Measurements from ENCODE around the gene IL17RD. TPM values are rescaled to one million over a fixed set of nuclear protein-coding genes. Genes with fewer than 3 reads are reported as not detected.

The IL17RD gene
- total RNA-seq (2014; rRNA removed; shearing (Covaris generic)) (79.6 and 104 TPM in 2 replicates), polyA plus RNA-seq (2016; fragmentation: Nextera tagmentation; extraction: Ambion mirVana) (10.7 and 11.9 TPM in 2 replicates)
- long read RNA-seq, full-length matches to known transcripts, result 5 of 8 reads
- long read RNA-seq, partial matches to known transcripts, result 2 of 8 reads
- long read RNA-seq, other reads (novel, unspliced or antisense), result 1 of 8 reads

DNA sequence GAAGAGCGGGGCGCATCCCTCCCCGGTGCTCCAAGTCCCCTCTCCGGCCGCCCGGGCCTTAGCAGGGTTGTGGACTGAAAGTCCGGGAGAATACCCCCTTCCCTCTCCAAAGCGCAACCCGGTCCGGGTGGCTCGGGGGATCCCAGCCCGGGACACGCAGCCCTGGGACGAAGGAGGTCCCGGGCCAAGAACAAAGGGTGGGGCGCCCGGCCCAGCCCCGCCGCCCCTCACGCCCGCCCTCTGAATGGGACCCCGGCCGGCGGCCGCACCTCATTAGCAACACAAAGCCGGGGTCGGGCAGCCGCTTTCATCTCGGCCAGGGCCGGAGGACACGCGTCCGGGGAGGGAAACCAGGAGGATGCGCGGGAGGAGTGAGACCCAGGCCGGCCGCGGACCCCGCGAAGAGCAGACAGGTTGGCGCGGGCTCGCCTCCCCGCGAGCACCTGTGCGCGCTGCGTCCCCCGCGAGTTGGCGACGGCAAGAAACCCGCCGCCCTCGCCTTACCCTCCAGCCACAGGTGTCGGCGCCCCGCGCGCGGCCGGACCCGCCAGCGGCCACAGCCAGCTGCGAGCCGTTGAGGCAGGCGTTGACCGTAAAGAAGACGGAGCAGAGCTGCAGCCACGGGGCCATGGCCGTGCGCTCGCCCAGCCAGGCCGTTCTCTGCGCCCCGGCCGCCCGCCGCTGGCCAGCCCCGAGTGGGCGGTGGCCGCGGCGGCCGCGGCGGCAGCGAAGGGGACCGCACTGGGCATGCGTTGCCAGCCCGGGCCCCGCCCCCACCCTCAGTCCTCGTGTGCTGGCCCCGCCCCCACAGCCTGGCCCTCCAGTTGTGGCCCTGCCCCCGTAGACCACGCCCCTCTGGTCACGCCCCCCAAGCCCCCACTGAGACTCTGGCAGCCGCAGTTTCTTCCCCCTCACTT lies at the start of gene IL17RD:
TSS of gene IL17RD (minus strand) at position 697 of the 917 bp plus-strand sequence. CDS start at position 630, 67 bp downstream.
- peak within 1 kb of the TSS; percentile 95 for H3K4me3 Mint-ChIP-seq
- H3K36me3 ChIP-seq (ENCODE audit: insufficient read depth), result no peaks in the 10 kb centered on the region; the same call in 1 of the 2 replicates
- H3K4me2 ChIP-seq, result peak within 1 kb of the TSS; percentile 95
- H3K4me1 ChIP-seq (ENCODE audit: insufficient read depth), result peaks cover 52% of the 10 kb centered on the region
- no peak within 1 kb of the TSS for H3K27ac ChIP-seq (ENCODE audit: low read depth)
- peak within 1 kb of the TSS; percentile 81; the same call in 1 of the 2 replicates for H3K27ac Mint-ChIP-seq
- peaks cover 8% of the 10 kb centered on the region; the same call in 1 of the 2 replicates for H3F3A ChIP-seq (replicated peaks; ENCODE audit: low read depth)
- H3K36me3 Mint-ChIP-seq (ENCODE audit: low read depth), result peaks cover 9% of the 10 kb centered on the region; the same call in 2 of the 3 replicates
- DNase-seq (ENCODE audit: low spot score) (peak; percentile 96), ATAC-seq (peak; percentile 69)
- peak; percentile 56 for TF ChIP-seq POLR2AphosphoS5 (IDR thresholded peaks at IDR 0.05; ENCODE audit: low read depth)
- no peak for TF ChIP-seq JUNB (IDR thresholded peaks at IDR 0.05; ENCODE audit: unreplicated experiment)
- no peaks in the 10 kb centered on the region for H3K9me2 ChIP-seq (ENCODE audit: insufficient read depth)
- peak within 1 kb of the TSS; percentile 87 for H3K4me3 ChIP-seq
- no peak within 1 kb of the TSS for H2AFZ ChIP-seq
- peaks cover 34% of the 10 kb centered on the region for H3K79me2 ChIP-seq (replicated peaks; ENCODE audit: insufficient read depth)
- peaks cover 9% of the 10 kb centered on the region; the same call in 1 of the 2 replicates for H3K27me3 ChIP-seq (ENCODE audit: insufficient read depth)
- H4K20me1 ChIP-seq (replicated peaks; ENCODE audit: insufficient read depth), result no peaks in the 10 kb centered on the region
- H3K27me3 Mint-ChIP-seq (ENCODE audit: insufficient read depth, low read depth, poor library complexity), result peaks cover 35% of the 10 kb centered on the region
- H3K4me1 Mint-ChIP-seq, result peaks cover 72% of the 10 kb centered on the region
- H3K9me3 Mint-ChIP-seq, result no peaks in the 10 kb centered on the region; the same call in 1 of the 3 replicates

DNA sequence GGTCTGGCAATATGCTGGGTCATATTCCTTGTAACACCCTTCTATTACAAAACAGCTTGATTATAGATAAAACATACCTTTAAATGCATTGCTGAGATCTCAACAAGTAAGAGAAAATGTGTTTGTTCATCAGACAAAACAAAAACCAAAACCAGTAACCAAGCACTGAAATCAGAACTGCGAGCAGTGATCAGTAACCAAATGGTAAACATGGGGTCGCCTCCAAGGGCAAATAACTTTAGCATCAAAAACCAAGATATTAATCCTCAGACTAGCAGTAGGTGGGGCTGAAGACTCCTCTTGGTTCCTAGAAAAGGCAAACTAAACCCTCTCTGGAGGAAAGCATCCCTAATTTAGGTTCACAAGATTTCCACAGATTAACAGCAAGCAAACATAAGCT lies 41.3 kb upstream of the IL17RD start:
- no peaks in the 10 kb centered on the region for H3K36me3 Mint-ChIP-seq (ENCODE audit: low read depth)

DNA sequence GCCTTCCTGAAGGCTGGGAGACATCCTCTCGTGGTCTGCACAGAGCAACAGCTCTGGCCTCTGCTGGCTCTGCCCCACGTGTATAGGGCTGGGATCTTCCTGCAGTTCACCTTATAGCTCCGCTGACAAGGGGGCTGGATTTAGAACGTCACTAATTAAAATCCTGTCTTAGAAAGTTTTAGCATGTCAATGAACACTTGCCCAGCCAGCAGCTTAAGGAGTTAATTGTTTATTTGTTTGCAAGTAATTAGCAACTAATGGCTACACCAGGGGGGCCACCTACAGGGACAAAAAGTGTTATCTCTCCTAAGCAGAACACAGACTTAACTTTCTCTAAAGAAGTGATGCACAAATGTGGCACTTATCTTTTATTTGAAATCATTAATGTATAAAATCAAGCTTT lies 34.7 kb upstream of the IL17RD start, which contains the start of gene HESX1:
TSS of gene HESX1 (minus strand) at position 84 of the 403 bp plus-strand sequence. CDS start at position 24, 60 bp downstream.
- Histone ChIP-seq H3K4me2 (peak within 1 kb of the TSS; percentile 65), H3K4me1 (ENCODE audit: insufficient read depth) (peaks cover 42% of the 10 kb centered on the region)
- DNase-seq (ENCODE audit: low spot score), result peak; percentile 95
- TF ChIP-seq, protein P1, sequence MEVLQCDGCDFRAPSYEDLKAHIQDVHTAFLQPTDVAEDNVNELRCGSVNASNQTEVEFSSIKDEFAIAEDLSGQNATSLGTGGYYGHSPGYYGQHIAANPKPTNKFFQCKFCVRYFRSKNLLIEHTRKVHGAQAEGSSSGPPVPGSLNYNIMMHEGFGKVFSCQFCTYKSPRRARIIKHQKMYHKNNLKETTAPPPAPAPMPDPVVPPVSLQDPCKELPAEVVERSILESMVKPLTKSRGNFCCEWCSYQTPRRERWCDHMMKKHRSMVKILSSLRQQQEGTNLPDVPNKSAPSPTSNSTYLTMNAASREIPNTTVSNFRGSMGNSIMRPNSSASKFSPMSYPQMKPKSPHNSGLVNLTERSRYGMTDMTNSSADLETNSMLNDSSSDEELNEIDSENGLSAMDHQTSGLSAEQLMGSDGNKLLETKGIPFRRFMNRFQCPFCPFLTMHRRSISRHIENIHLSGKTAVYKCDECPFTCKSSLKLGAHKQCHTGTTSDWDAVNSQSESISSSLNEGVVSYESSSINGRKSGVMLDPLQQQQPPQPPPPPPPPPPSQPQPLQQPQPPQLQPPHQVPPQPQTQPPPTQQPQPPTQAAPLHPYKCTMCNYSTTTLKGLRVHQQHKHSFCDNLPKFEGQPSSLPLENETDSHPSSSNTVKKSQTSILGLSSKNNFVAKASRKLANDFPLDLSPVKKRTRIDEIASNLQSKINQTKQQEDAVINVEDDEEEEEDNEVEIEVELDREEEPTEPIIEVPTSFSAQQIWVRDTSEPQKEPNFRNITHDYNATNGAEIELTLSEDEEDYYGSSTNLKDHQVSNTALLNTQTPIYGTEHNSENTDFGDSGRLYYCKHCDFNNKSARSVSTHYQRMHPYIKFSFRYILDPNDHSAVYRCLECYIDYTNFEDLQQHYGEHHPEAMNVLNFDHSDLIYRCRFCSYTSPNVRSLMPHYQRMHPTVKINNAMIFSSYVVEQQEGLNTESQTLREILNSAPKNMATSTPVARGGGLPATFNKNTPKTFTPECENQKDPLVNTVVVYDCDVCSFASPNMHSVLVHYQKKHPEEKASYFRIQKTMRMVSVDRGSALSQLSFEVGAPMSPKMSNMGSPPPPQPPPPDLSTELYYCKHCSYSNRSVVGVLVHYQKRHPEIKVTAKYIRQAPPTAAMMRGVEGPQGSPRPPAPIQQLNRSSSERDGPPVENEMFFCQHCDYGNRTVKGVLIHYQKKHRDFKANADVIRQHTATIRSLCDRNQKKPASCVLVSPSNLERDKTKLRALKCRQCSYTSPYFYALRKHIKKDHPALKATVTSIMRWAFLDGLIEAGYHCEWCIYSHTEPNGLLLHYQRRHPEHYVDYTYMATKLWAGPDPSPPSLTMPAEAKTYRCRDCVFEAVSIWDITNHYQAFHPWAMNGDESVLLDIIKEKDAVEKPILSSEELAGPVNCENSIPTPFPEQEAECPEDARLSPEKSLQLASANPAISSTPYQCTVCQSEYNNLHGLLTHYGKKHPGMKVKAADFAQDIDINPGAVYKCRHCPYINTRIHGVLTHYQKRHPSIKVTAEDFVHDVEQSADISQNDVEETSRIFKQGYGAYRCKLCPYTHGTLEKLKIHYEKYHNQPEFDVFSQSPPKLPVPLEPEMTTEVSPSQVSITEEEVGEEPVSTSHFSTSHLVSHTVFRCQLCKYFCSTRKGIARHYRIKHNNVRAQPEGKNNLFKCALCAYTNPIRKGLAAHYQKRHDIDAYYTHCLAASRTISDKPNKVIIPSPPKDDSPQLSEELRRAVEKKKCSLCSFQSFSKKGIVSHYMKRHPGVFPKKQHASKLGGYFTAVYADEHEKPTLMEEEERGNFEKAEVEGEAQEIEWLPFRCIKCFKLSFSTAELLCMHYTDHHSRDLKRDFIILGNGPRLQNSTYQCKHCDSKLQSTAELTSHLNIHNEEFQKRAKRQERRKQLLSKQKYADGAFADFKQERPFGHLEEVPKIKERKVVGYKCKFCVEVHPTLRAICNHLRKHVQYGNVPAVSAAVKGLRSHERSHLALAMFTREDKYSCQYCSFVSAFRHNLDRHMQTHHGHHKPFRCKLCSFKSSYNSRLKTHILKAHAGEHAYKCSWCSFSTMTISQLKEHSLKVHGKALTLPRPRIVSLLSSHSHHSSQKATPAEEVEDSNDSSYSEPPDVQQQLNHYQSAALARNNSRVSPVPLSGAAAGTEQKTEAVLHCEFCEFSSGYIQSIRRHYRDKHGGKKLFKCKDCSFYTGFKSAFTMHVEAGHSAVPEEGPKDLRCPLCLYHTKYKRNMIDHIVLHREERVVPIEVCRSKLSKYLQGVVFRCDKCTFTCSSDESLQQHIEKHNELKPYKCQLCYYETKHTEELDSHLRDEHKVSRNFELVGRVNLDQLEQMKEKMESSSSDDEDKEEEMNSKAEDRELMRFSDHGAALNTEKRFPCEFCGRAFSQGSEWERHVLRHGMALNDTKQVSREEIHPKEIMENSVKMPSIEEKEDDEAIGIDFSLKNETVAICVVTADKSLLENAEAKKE (CRISPR knock-in tag; IDR thresholded peaks at IDR 0.05), result 0 out of 2 replicates have a peak, but pooled peaks have one; percentile 27
- TF ChIP-seq NANOG (IDR thresholded peaks at IDR 0.05; ENCODE audit: borderline replicate concordance), result peak; percentile 99

More for the DNA sequence above, 41.3 kb upstream of the IL17RD start:
- H3K27me3 ChIP-seq (ENCODE audit: insufficient read depth), result no peaks in the 10 kb centered on the region
- no peaks in the 10 kb centered on the region for H4K20me1 ChIP-seq (replicated peaks; ENCODE audit: insufficient read depth)
- Mint-ChIP-seq H3K27ac (no peak overlapping the region), H3K4me1 (peaks cover 2% of the 10 kb centered on the region), H3K4me3 (no peak overlapping the region), H3K27me3 (ENCODE audit: insufficient read depth, low read depth, poor library complexity) (no peaks in the 10 kb centered on the region), H3K9me3 (no peaks in the 10 kb centered on the region)
- H3K79me2 ChIP-seq (replicated peaks; ENCODE audit: insufficient read depth), result no peaks in the 10 kb centered on the region
- DNase-seq (ENCODE audit: low spot score), result no peak
- H3K9me2 ChIP-seq (ENCODE audit: insufficient read depth), result no peaks in the 10 kb centered on the region
- no peak overlapping the region for H3K4me2 ChIP-seq
- no peaks in the 10 kb centered on the region for H3K36me3 ChIP-seq (ENCODE audit: insufficient read depth)
- no peak overlapping the region for H3K4me3 ChIP-seq
- H2AFZ ChIP-seq, result no peak overlapping the region
- TF ChIP-seq JUNB (IDR thresholded peaks at IDR 0.05; ENCODE audit: unreplicated experiment), result no peak
- ATAC-seq, result no peak
- H3K4me1 ChIP-seq (ENCODE audit: insufficient read depth), result peaks cover 7% of the 10 kb centered on the region
- no peaks in the 10 kb centered on the region for H3F3A ChIP-seq (replicated peaks; ENCODE audit: low read depth)
- H3K27ac ChIP-seq (ENCODE audit: low read depth), result no peak overlapping the region

More for the DNA sequence above, 34.7 kb upstream of the IL17RD start, which contains the start of gene HESX1:
- H3K4me1 Mint-ChIP-seq, result peaks cover 31% of the 10 kb centered on the region
- Histone ChIP-seq H3K4me3 (peak within 1 kb of the TSS; percentile 51), H3F3A (replicated peaks; ENCODE audit: low read depth) (no peaks in the 10 kb centered on the region), H3K79me2 (replicated peaks; ENCODE audit: insufficient read depth) (peaks cover 10% of the 10 kb centered on the region; the same call in 1 of the 2 replicates), H3K27me3 (ENCODE audit: insufficient read depth) (no peaks in the 10 kb centered on the region), H3K9me2 (ENCODE audit: insufficient read depth) (no peaks in the 10 kb centered on the region), H4K20me1 (replicated peaks; ENCODE audit: insufficient read depth) (no peaks in the 10 kb centered on the region), H3K36me3 (ENCODE audit: insufficient read depth) (no peaks in the 10 kb centered on the region), H3K27ac (ENCODE audit: low read depth) (no peak within 1 kb of the TSS), H2AFZ (no peak within 1 kb of the TSS)
- peak within 1 kb of the TSS; percentile 72 for H3K4me3 Mint-ChIP-seq
- H3K27ac Mint-ChIP-seq, result peak within 1 kb of the TSS; percentile 90
- H3K9me3 Mint-ChIP-seq, result no peaks in the 10 kb centered on the region
- peak; percentile 98 for ATAC-seq
- H3K36me3 Mint-ChIP-seq (ENCODE audit: low read depth), result no peaks in the 10 kb centered on the region
- peaks cover 9% of the 10 kb centered on the region for H3K27me3 Mint-ChIP-seq (ENCODE audit: insufficient read depth, low read depth, poor library complexity)
